Right lobe of liver (tissue), 4 donors: ENCODE measurements around the gene LOXL4.

Experiments used
- CTCF ChIP-seq, 4 donors: fragments of 200-600 bp in 3 of 4; fragments of 450-650 bp in 1 of 4; IDR thresholded peaks; one replicate each; pipeline versions ENCODE4 v1.5.1 to v1.8.0; 2016 to 2022; ENCODE audit warnings: antibody characterized with exemption in 4 of 4, mild to moderate bottlenecking in 2 of 4
- POLR2A ChIP-seq: fragments of 450-650 bp; IDR thresholded peaks from one replicate; pipeline ENCODE4 v1.6.1; 2017; ENCODE audit warnings: antibody characterized with exemption, mild to moderate bottlenecking
- donor health status: DM: no; HTN: no; CAD: no.
- donor health status: DM: no; HTN: no; CAD: no.
- donor health status: DM: no; HTN: yes; CAD: no.

GRCh38 chr10:98208925-98209324 lies 59.1 kb downstream of the LOXL4 start:
- TF ChIP-seq CTCF (IDR thresholded peaks at IDR 0.05) (no peak), POLR2A (no peak)
